Glutamatergic neuron (in vitro differentiated cells): ENCODE data around the gene TLR8. TPM values are rescaled to one million over a fixed set of nuclear protein-coding genes. Genes with fewer than 3 reads are reported as not detected.

Source experiments
- DNase-seq: peaks from one replicate; pipeline ENCODE4 v3.0.0; 2022
- H3K27ac Mint-ChIP-seq: one replicate; pipeline ENCODE4 v1.8.0; 2020; ENCODE audit warnings: mild to moderate bottlenecking, mixed read lengths, inconsistent platforms; ENCODE audit not compliant: unreplicated experiment
- H3K27me3 Mint-ChIP-seq: one replicate; pipeline ENCODE4 v1.8.0; 2020; ENCODE audit warnings: mild to moderate bottlenecking, moderate library complexity, mixed read lengths, inconsistent platforms; ENCODE audit not compliant: unreplicated experiment
- H3K36me3 Mint-ChIP-seq: one replicate; pipeline ENCODE4 v1.8.0; 2020; ENCODE audit warnings: mild to moderate bottlenecking, mixed read lengths, inconsistent platforms; ENCODE audit not compliant: unreplicated experiment
- H3K4me1 Mint-ChIP-seq: one replicate; pipeline ENCODE4 v1.8.0; 2020; ENCODE audit warnings: mild to moderate bottlenecking, low read depth, mixed read lengths, inconsistent platforms; ENCODE audit not compliant: unreplicated experiment
- H3K4me3 Mint-ChIP-seq: one replicate; pipeline ENCODE4 v1.8.0; 2020; ENCODE audit warnings: mild to moderate bottlenecking, mixed read lengths, inconsistent platforms; ENCODE audit not compliant: unreplicated experiment
- H3K9me3 Mint-ChIP-seq: one replicate; pipeline ENCODE4 v1.8.0; 2020; ENCODE audit warnings: mild to moderate bottlenecking, moderate library complexity, mixed read lengths, inconsistent platforms; ENCODE audit not compliant: unreplicated experiment
- CTCF ChIP-seq: fragments of 200-600 bp; sonication (generic); IDR thresholded peaks from one replicate; pipeline ENCODE4 v1.5.0; 2021; ENCODE audit not compliant: partially characterized antibody, unreplicated experiment
- total RNA-seq: library from RNA; stranded (reverse); fragmentation: NEBNext Ultra II Directional; extraction: Animal tissue kit (Norgen Biotek cat#: 25700); gene quantifications from one replicate; pipeline ENCODE4 v1.2.1, GENCODE V29; 2021; ENCODE audit not compliant: unreplicated experiment

The TLR8 gene
- total RNA-seq, 1 donor from 2014 or later = not detected

GRCh38 chrX:12967711-12968465 is 61.5 kb downstream of the TLR8 start:
- H3K27ac Mint-ChIP-seq = no peak overlapping the region
- H3K27me3 Mint-ChIP-seq = no peaks in the 10 kb centered on the region
- H3K4me1 Mint-ChIP-seq = peaks cover 24% of the 10 kb centered on the region
- TF ChIP-seq CTCF = no peak
- peaks cover 3% of the 10 kb centered on the region for H3K9me3 Mint-ChIP-seq
- DNase-seq = no peak
- H3K36me3 Mint-ChIP-seq = no peaks in the 10 kb centered on the region
- H3K4me3 Mint-ChIP-seq = no peak overlapping the region

- Mint-ChIP-seq H3K4me3 (peak overlapping the region; percentile 68), H3K27ac (peak overlapping the region; percentile 92), H3K27me3 (peaks cover 17% of the 10 kb centered on the region), H3K9me3 (peaks cover 14% of the 10 kb centered on the region), H3K4me1 (peaks cover 30% of the 10 kb centered on the region), H3K36me3 (no peaks in the 10 kb centered on the region)
- DNase-seq = peak; percentile 28
- TF ChIP-seq CTCF = no peak
Measured at GRCh38 chrX:12970691-12971202, 64.3 kb downstream of the TLR8 start.

- Mint-ChIP-seq H3K4me3 (peak overlapping the region; percentile 68), H3K9me3 (peaks cover 18% of the 10 kb centered on the region), H3K27ac (peak overlapping the region; percentile 92), H3K4me1 (peaks cover 30% of the 10 kb centered on the region), H3K27me3 (peaks cover 22% of the 10 kb centered on the region), H3K36me3 (no peaks in the 10 kb centered on the region)
- TF ChIP-seq CTCF = no peak
- DNase-seq = no peak
Measured at GRCh38 chrX:12971282-12972003, 65.0 kb downstream of the TLR8 start.

GRCh38 chrX:12972243-12972642 is 65.8 kb downstream of the TLR8 start:
- Mint-ChIP-seq H3K36me3 (no peaks in the 10 kb centered on the region), H3K9me3 (peaks cover 26% of the 10 kb centered on the region), H3K4me3 (peak overlapping the region; percentile 38), H3K4me1 (peaks cover 30% of the 10 kb centered on the region), H3K27ac (peak overlapping the region; percentile 82), H3K27me3 (peaks cover 27% of the 10 kb centered on the region)
- no peak for TF ChIP-seq CTCF
- no peak for DNase-seq

Other genes with a start within 250 kb of the TLR8 start
- gene PRPS2, start 115.2 kb upstream of the TLR8 start, total RNA-seq = 1.8 TPM
- not detected for gene TLR7, start 39.5 kb upstream of the TLR8 start, total RNA-seq
- gene TMSB4X, start 68.5 kb downstream of the TLR8 start, total RNA-seq = 4,532 TPM
- gene FAM9C, start 138.0 kb downstream of the TLR8 start, total RNA-seq = not detected